Measurements from ENCODE around the gene RAPH1.

The RAPH1 gene

DNA sequence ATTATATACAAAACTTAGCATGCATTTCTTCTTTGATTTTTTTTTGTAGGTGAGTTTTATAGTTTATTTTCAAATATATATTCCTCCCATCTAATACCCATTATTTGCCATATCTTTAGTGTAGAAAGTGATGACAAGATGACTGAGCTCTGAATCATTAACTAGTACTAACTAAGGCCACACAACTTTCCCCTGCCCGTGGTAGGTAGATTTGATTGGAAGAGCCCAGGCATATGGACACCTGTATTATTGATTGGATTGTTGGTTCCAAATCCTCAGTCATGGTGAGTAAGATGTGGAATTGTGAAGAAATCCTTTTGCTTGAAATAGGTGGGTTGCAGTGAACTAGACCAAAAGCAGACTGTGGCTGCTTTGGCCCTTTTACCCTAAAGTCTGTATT, 152.1 kb downstream of the RAPH1 start:
- TF ChIP-seq, protein P1, sequence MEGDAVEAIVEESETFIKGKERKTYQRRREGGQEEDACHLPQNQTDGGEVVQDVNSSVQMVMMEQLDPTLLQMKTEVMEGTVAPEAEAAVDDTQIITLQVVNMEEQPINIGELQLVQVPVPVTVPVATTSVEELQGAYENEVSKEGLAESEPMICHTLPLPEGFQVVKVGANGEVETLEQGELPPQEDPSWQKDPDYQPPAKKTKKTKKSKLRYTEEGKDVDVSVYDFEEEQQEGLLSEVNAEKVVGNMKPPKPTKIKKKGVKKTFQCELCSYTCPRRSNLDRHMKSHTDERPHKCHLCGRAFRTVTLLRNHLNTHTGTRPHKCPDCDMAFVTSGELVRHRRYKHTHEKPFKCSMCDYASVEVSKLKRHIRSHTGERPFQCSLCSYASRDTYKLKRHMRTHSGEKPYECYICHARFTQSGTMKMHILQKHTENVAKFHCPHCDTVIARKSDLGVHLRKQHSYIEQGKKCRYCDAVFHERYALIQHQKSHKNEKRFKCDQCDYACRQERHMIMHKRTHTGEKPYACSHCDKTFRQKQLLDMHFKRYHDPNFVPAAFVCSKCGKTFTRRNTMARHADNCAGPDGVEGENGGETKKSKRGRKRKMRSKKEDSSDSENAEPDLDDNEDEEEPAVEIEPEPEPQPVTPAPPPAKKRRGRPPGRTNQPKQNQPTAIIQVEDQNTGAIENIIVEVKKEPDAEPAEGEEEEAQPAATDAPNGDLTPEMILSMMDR (IDR thresholded peaks at IDR 0.05): no peak

GRCh38 chr2:203379156-203379555, 155.9 kb downstream of the RAPH1 start:
- TF ChIP-seq, protein P1 (IDR thresholded peaks at IDR 0.05): no peak

DNA sequence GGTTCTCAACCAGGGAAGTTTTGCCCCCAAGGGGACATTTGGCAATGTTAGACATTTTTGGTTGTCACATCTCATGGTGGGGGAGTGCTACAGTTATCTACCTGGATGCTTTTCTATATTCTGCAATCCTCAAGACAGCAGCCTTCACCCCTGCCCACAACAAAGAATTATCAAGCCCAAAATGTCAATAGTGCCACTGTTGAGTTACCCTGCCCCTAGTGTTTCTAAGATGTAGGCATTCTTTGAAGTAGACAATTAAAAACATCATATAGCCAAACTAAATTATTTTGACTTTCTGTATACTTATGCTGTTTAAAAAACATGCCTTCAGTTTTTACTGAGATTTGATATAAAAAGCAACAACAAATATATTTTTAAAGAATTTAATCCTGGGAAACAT, 158.9 kb downstream of the RAPH1 start:
- TF ChIP-seq, protein P1 (IDR thresholded peaks at IDR 0.05): no peak

DNA sequence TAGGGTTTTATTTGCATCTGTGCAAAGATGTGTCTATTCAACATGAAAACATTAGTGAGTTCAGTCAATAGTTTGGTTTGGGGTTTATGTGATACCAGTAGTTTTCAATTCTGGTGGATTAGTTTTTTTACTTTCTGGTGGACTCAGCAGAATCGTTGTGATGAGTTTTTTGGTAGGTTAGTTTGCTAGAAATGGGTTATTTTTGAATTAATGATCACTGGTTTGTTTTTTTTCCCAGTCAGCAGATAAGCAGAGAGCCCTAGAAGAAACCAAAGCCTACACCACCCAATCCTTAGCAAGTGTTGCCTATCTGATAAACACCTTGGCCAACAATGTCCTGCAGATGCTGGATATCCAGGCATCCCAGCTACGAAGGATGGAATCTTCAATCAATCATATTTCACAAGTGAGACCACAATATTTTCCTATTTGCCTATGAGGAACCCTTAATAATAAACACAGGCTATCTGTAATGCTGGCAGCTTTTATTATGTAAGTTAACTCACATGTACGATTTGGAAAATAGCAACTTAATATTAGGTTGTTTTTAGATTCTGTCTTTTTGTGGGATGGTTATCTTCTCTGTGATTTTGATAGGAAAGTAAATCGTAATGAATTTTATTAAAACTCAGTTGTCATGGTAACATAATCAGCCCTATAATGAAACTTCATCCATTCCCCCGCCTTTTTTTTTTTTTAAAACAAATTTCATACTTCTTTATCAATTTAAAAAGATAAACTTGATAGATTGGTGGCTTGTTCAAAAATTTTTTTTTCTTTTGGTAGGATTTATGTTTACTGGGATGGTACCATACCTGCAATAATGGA, 168.2 kb downstream of the RAPH1 start:
- TF ChIP-seq, protein P1 (IDR thresholded peaks at IDR 0.05): no peak

DNA sequence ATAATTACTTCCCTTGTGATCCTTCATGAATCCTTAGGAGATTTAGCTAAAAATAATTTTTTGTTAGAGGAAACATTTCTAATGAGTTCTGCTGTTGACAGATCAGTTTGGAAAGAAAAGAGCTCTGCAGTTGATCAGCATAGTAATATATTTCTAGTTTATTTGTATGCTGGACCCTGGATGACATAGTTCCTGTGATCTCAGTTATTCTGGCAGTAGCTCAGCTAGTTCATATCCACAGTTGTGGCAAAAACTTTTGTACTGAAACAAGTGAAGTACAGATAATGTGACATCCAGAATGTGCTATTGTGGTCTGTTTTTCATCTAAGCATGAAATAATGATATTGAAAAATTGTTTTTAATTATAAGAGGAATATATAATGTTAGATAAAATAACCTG, 173.2 kb downstream of the RAPH1 start:
- TF ChIP-seq, protein P1 (IDR thresholded peaks at IDR 0.05): no peak

DNA sequence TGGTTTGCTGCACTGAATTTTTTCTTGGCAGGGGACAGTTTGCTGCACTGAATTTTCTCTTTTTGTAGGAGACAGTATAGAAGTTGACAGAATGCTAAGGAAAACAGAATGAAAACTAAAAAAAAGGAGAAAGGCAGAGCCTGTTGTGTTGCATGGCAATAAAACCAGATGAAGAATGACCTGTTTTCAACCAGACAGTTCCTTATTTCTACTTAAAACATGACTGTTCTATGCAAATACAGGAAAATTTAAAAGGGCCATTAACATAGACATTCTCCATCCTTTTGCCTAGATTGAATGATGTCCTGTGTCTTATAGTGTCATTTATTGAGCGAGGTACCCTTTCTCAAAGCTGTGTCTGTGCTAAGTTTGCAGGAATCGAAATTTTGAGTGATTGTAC, 173.6 kb downstream of the RAPH1 start:
- TF ChIP-seq, protein P1 (IDR thresholded peaks at IDR 0.05): no peak

- TF ChIP-seq, protein P1 (IDR thresholded peaks at IDR 0.05): no peak
These were observed 174.2 kb downstream of the RAPH1 start for GRCh38 chr2:203360833-203361430.
